GM12874 (cell line): ENCODE results near the gene LMX1B.

Source experiments
- TF ChIP-seq, protein P1 (sequence below): IDR thresholded peaks from 2 replicates; pipeline ENCODE4 v1.5.1; 2011; ENCODE audit warnings: low read depth, mild to moderate bottlenecking, control low read depth, low read length, moderate library complexity; ENCODE audit not compliant: insufficient read depth

LMX1B gene

GRCh38 chr9:126658956-126659555 is 45.3 kb downstream of the LMX1B start:
- TF ChIP-seq, protein P1, sequence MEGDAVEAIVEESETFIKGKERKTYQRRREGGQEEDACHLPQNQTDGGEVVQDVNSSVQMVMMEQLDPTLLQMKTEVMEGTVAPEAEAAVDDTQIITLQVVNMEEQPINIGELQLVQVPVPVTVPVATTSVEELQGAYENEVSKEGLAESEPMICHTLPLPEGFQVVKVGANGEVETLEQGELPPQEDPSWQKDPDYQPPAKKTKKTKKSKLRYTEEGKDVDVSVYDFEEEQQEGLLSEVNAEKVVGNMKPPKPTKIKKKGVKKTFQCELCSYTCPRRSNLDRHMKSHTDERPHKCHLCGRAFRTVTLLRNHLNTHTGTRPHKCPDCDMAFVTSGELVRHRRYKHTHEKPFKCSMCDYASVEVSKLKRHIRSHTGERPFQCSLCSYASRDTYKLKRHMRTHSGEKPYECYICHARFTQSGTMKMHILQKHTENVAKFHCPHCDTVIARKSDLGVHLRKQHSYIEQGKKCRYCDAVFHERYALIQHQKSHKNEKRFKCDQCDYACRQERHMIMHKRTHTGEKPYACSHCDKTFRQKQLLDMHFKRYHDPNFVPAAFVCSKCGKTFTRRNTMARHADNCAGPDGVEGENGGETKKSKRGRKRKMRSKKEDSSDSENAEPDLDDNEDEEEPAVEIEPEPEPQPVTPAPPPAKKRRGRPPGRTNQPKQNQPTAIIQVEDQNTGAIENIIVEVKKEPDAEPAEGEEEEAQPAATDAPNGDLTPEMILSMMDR: no peak

DNA sequence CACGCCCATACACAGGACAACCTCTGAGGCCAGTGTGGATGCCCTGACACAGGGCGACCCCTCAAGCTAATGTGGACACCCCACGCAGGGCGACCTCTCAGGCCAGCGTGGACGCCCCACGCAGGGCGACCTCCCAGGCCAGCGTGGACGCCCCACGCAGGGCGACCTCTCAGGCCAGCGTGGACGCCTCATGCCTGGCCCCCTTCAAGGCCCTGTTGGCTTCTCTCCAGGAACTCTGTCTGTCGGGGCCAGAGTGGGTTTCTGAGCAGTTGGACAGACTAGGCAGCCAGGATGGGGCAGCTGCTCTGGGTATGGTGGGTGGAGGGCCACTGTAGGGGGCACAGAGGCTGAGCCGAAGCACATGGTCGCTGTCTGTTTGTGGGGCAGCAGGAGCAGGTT is 47.4 kb downstream of the LMX1B start:
- TF ChIP-seq, protein P1: no peak

DNA sequence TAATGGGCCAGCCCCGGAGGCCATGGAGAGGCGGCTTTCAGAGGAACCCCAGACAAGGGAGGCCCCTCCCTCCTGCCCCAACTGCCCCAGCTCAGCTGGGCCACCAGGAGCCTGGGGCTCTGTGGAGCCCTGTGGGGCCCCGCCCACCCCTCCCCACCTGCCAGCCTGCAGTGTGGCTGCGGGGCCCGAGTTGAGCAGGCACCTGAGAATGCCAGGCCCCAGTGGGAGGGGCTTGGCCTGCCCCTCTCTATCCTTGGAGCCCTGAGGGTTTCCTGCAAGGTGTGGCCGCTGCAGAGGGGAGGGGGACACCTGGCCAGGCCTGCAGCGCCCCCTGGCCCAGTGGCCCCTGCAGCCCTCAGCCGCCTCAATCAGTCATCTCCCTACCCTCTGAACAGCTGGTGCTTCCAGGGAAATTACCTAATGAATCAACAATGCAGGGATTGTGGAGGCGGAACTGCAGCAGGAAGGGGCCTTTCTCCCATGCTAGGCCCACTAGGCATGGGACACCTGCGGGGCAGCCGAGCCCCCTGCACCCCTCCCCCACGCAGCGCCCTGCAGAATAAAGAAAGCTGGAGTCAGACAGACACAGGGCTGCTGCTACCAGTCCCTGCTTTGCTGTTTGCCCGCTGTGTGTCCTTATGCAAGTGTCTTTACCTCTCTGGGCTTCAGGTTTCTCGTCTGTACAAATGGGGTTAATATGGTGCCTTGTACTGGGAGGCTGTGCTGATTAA is 48.0 kb downstream of the LMX1B start:
- TF ChIP-seq, protein P1: no peak

DNA sequence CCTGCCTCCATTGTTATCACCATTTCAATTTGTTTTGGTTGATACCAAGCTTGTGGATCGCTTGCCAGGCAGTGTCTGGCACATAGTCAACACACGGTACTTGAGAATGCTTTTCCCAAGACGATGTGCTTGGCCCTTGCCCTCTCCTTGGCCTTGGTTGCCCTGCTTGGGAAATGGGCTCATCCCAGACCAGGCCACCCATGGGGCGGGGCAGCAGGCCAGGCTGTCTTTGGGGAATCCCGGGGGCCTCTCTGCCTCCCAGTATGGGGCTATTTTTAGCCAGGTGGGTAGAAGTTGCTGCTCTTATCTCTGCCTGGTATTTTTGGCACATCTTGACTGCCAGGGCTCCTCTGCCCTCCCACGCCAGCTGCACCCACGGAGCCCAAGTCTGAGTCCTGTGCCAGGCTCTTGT is 49.9 kb downstream of the LMX1B start:
- TF ChIP-seq, protein P1: no peak

- TF ChIP-seq, protein P1: no peak
Observed at GRCh38 chr9:126664900-126665643, 51.3 kb downstream of the LMX1B start.

- TF ChIP-seq, protein P1: no peak
Observed at GRCh38 chr9:126665644-126666035, 51.9 kb downstream of the LMX1B start.

GRCh38 chr9:126666155-126666803 is 52.6 kb downstream of the LMX1B start:
- TF ChIP-seq, protein P1: no peak
